PC-9 (cell line): ENCODE measurements around the gene CABS1. TPM values are rescaled to one million over a fixed set of nuclear protein-coding genes. Genes with fewer than 3 reads are reported as not detected.

Experiments
- BruUV-seq: library from RNA; stranded (reverse); fragments of 400-500 nt; replicated peaks from 2 replicates; lab custom pipeline; 2021; lab: Mats Ljungman, UMichigan
- CTCF ChIA-PET: fragments of 300-600 bp; sonication (Branson Sonifier 250); formaldehyde crosslinking; loops from one replicate; lab custom pipeline; 2022; ENCODE audit warnings: antibody characterized with exemption; lab: Charles Lee
- POLR2A ChIA-PET: fragments of 300-600 bp; sonication (Branson Sonifier 250); formaldehyde crosslinking; loops from one replicate; lab custom pipeline; 2022; ENCODE audit warnings: antibody characterized with exemption; ENCODE audit not compliant: unreplicated experiment; lab: Charles Lee
- DNase-seq, 2 experiments: peaks; one replicate each; pipeline versions ENCODE4 v3.0.0 to v3.0.0-alpha.2; 2015 to 2022; ENCODE audit warnings: mixed read lengths in 1 of 2
- H2AFZ ChIP-seq: fragments of 200-600 bp; sonication (generic); 2 replicates; pipeline ENCODE4 v1.8.1; 2017; ENCODE audit warnings: antibody characterized with exemption
- H3F3A ChIP-seq: fragments of 200-600 bp; sonication (generic); 2 replicates; pipeline ENCODE4 v1.8.1; 2017; ENCODE audit warnings: antibody characterized with exemption, mild to moderate bottlenecking, low read depth; ENCODE audit not compliant: insufficient read depth
- H3K27ac ChIP-seq: fragments of 200-600 bp; sonication (generic); 2 replicates; pipeline ENCODE4 v1.6.1; 2016; ENCODE audit warnings: mixed run types
- H3K27me3 ChIP-seq: fragments of 200-600 bp; sonication (generic); 2 replicates; pipeline ENCODE4 v1.6.1; 2016; ENCODE audit warnings: low read depth, mixed run types; ENCODE audit not compliant: insufficient read depth
- H3K36me3 ChIP-seq: fragments of 200-600 bp; sonication (generic); 2 replicates; pipeline ENCODE4 v1.6.1; 2016; ENCODE audit warnings: low read depth, mixed run types
- H3K4me1 ChIP-seq: fragments of 200-600 bp; sonication (generic); replicated peaks from 2 replicates; pipeline ENCODE4 v1.6.1; 2016; ENCODE audit warnings: mixed run types; ENCODE audit not compliant: insufficient read depth
- H3K4me2 ChIP-seq: fragments of 200-600 bp; sonication (generic); 2 replicates; pipeline ENCODE4 v1.6.1; 2017; ENCODE audit warnings: mixed run types
- H3K4me3 ChIP-seq: fragments of 200-600 bp; sonication (generic); 2 replicates; pipeline ENCODE4 v1.6.1; 2016; ENCODE audit warnings: mixed run types
- H3K79me2 ChIP-seq: fragments of 200-600 bp; sonication (generic); 2 replicates; pipeline ENCODE4 v1.6.1; 2017; ENCODE audit warnings: low read depth, mixed run types
- H3K9me2 ChIP-seq: fragments of 200-600 bp; sonication (generic); 2 replicates; pipeline ENCODE4 v1.8.1; 2017; ENCODE audit warnings: mild to moderate bottlenecking; ENCODE audit not compliant: insufficient read depth
- H3K9me3 ChIP-seq: fragments of 200-600 bp; sonication (generic); 2 replicates; pipeline ENCODE4 v1.8.1; 2016; ENCODE audit warnings: low read depth; ENCODE audit not compliant: insufficient read depth
- H4K20me1 ChIP-seq: fragments of 200-600 bp; sonication (generic); 2 replicates; pipeline ENCODE4 v1.8.1; 2017; ENCODE audit not compliant: insufficient read depth
- CTCF ChIP-seq: fragments of 200-600 bp; sonication (generic); conservative IDR thresholded peaks from 2 replicates; pipeline ENCODE4 v1.6.1; 2017; ENCODE audit warnings: mixed run types, antibody characterized with exemption, mild to moderate bottlenecking, moderate library complexity
- EZH2 ChIP-seq: fragments of 200-600 bp; sonication (generic); IDR thresholded peaks from 2 replicates; pipeline ENCODE4 v1.8.0; 2017; ENCODE audit warnings: antibody characterized with exemption, low read depth
- intact Hi-C: fragments of 100-400 bp; cut with micrococcal nuclease; formaldehyde crosslinking; loops from one replicate; pipeline ENCODE4 v1.10.0; 2022; ENCODE audit not compliant: unreplicated experiment
- total RNA-seq: library from RNA; stranded (reverse); gene quantifications from 2 replicates; pipeline ENCODE4 v1.2.3, GENCODE V29; 2021

The CABS1 gene
- total RNA-seq, 1 experiment from 2014 or later, result not detected

DNA sequence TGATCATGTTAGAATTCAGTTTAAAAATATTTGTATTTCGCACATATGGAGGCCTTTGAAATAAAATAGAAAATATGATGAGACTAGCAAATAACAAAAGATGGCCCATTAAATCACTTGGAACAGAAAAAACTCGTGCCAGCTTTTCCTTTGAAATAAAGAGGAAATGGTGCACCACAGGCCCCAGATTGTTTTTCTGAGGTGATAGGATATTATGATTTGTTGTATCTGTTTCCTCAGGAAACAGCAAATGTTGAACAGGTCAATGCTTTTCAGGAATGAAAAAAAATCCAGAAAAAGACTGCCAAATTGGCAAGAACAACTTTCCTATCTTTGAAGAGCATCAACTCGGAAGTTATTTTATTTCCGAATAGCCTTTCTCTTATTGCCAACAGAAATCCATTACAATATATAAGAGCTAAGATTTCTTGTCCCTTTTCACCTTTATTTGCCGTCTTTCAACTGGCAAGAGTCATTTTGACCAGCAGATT lies 48.0 kb downstream of the CABS1 start, which contains the start of gene SMR3B:
SMR3B (plus strand) TSS at position 441 of the 491 bp plus-strand sequence. CDS start 1,380 bp downstream, outside the sequence.
- POLR2A ChIA-PET, result no interaction called here

More for the DNA sequence above, 48.0 kb downstream of the CABS1 start, which contains the start of gene SMR3B:
- no peak for DNase-seq
- Histone ChIP-seq H3F3A (no peaks in the 10 kb centered on the region), H3K79me2 (no peaks in the 10 kb centered on the region), H3K4me2 (no peak within 1 kb of the TSS), H2AFZ (no peak within 1 kb of the TSS), H3K9me2 (no peaks in the 10 kb centered on the region), H3K4me1 (no peaks in the 10 kb centered on the region), H3K27me3 (no peaks in the 10 kb centered on the region), H3K9me3 (no peaks in the 10 kb centered on the region), H4K20me1 (no peaks in the 10 kb centered on the region), H3K4me3 (no peak within 1 kb of the TSS), H3K27ac (no peak within 1 kb of the TSS), H3K36me3 (no peaks in the 10 kb centered on the region)
- BruUV-seq, result no TSS peak
- TF ChIP-seq EZH2 (no peak), CTCF (no peak)
- intact Hi-C loops, result no loop called here
- CTCF ChIA-PET, result no interaction called here

Other genes starting within 250 kb of the CABS1 start
- not detected in 2 replicates for gene PRR27, start 180.7 kb upstream of the CABS1 start, total RNA-seq
- gene ODAM, start 139.3 kb upstream of the CABS1 start, total RNA-seq, result 0.70 TPM in 1 of 2 replicates, not detected in the other
- gene FDCSP, start 108.9 kb upstream of the CABS1 start, total RNA-seq, result not detected in 2 replicates
- not detected in 2 replicates for gene CSN3, start 92.4 kb upstream of the CABS1 start, total RNA-seq
- gene SMR3A, start 25.8 kb downstream of the CABS1 start, total RNA-seq, result not detected in 2 replicates
- not detected in 2 replicates for gene SMR3B, start 48.1 kb downstream of the CABS1 start, total RNA-seq
- not detected in 2 replicates for gene OPRPN, start 63.0 kb downstream of the CABS1 start, total RNA-seq
- not detected in 2 replicates for gene MUC7, start 137.2 kb downstream of the CABS1 start, total RNA-seq
- gene AMTN, start 183.6 kb downstream of the CABS1 start, total RNA-seq, result not detected in 2 replicates